Measurements from ENCODE around the gene LZTR1. TPM values are rescaled to one million over a fixed set of nuclear protein-coding genes. Genes with fewer than 3 reads are reported as not detected.
A peak's percentile ranks its signal among the peaks of the same experiment; 100 is the strongest.

Gene LZTR1
- total RNA-seq, 1 donor from 2014 or later = 24.7 TPM

GRCh38 chr22:20948450-20948849 lies 33.6 kb upstream of the LZTR1 start:
- no peak for ATAC-seq (ENCODE audit: poor library complexity)
- intact Hi-C loops (cut with DNase I) = no loop called here
- no peak for DNase-seq

DNA sequence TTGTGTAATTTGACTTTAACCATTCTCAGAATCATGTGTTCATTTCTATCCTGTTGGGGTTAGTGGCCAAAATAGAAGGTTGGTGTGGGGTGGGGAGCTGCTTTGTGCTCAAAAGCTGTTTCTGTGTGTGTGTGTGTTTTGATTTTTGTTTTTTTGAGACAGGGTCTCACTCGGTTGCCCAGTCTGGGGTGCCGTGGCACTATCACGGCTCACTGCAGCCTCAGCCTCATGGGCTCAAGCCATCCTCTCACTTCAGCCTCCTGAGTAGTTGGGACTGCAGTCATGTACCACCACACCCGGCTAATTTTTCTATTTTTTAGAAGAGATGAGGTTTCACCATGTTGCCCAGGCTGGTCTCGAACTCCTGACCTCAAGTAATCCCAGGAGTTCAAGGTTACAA lies 33.1 kb upstream of the LZTR1 start:
- intact Hi-C loops (cut with DNase I) = no loop called here
- DNase-seq (no peak), ATAC-seq (ENCODE audit: poor library complexity) (no peak)

DNA sequence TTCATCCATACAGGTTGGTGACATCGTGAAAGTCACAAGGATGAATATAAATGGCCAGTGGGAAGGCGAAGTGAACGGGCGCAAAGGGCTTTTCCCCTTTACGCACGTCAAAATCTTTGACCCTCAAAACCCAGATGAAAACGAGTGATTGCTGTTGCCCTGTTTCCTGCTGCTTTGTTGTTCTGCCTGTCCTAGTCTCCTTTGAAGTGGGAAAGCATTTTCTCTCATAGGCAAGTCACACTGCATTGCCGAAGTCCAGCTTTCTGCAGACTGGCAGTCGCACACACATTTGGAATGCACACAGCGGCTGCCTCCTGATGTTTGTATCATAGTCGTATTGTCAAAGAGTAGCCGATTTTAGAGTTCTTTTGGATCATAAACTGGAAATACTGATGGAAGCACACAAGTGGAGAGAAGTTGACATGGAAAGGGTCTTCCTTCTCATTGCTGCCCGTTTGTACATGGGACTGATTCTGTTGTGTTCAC lies 32.4 kb upstream of the LZTR1 start:
- DNase-seq = no peak
- no peak for ATAC-seq (ENCODE audit: poor library complexity)
- intact Hi-C loops (cut with DNase I) = no loop called here

GRCh38 chr22:20951151-20951931 lies 30.8 kb upstream of the LZTR1 start:
- intact Hi-C loops (cut with DNase I) = no loop called here
- ATAC-seq (ENCODE audit: poor library complexity) = no peak
- no peak for DNase-seq

DNA sequence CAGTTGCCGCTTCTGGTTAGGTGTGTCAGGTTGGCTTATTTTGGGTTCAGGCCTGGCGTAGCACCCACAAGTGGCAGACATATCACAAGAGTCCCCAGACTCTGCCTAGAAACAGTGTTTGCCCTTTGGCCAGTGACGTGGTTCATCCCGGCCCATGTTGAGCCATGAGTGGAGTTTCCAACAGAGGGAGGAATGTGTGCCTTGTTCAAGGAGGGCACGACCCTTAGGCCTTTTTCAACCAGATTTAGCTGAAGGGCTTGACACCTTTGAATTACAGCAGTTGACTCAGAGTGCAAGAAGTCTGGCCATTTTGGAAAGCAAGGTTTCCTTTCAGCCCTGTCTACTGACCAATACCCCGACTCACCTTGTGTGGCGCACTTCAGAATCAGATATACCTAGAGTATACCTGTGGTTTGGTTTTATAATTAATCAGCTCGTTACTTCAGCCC lies 30.1 kb upstream of the LZTR1 start:
- DNase-seq (no peak), ATAC-seq (ENCODE audit: poor library complexity) (no peak)
- intact Hi-C loops (cut with DNase I) = no loop called here

- no peak for ATAC-seq (ENCODE audit: poor library complexity)
- intact Hi-C loops (cut with DNase I) = no loop called here
- DNase-seq = no peak
Observed at GRCh38 chr22:20952544-20953341, 29.4 kb upstream of the LZTR1 start.

GRCh38 chr22:20953342-20953608 lies 28.8 kb upstream of the LZTR1 start:
- DNase-seq = no peak
- no peak for ATAC-seq (ENCODE audit: poor library complexity)
- intact Hi-C loops (cut with DNase I) = no loop called here

DNA sequence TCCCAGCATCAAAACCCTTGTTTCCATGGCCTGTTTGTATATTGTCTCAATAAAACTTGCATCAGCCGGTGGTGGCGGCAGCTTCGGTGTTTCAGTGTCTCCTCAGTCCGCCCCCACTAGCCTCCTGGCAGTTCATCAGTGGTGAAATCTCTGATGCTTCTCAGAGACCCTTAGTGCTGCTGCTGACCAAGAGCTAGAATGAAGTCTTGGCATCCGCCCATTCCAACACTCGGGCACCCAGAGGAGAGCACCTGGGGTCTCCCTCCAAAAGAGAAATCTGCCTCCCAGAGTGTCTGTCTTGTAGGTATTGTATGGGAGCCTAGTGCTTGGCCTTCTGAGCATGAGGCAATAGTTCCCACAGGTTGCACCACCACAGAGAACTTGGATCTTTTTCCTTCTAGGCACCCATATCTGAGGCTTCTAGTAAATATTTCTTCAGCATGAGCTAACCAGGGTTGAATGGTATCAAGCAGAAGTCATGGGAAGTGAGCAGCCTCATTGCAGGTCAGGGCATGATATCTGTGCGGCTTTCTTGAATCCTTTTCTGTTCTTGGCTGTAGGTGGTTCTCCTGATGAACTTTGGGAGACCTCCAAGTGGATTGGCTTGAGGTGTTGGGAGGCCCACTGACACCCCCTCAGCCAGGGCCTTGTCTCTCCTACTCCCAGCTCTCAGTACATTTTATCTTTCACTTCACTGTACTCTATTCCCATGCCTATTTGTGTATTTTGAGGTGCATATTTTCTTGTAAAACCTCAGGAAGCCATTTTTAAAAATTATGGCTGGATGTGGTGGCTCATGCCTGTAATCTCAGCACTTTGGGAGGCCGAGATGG lies 28.2 kb upstream of the LZTR1 start:
- intact Hi-C loops (cut with DNase I) = no loop called here
- no peak for ATAC-seq (ENCODE audit: poor library complexity)
- no peak for DNase-seq

GRCh38 chr22:20955548-20955947 lies 26.5 kb upstream of the LZTR1 start:
- intact Hi-C loops (cut with DNase I) = no loop called here
- ATAC-seq (ENCODE audit: poor library complexity) = no peak
- DNase-seq = no peak

DNA sequence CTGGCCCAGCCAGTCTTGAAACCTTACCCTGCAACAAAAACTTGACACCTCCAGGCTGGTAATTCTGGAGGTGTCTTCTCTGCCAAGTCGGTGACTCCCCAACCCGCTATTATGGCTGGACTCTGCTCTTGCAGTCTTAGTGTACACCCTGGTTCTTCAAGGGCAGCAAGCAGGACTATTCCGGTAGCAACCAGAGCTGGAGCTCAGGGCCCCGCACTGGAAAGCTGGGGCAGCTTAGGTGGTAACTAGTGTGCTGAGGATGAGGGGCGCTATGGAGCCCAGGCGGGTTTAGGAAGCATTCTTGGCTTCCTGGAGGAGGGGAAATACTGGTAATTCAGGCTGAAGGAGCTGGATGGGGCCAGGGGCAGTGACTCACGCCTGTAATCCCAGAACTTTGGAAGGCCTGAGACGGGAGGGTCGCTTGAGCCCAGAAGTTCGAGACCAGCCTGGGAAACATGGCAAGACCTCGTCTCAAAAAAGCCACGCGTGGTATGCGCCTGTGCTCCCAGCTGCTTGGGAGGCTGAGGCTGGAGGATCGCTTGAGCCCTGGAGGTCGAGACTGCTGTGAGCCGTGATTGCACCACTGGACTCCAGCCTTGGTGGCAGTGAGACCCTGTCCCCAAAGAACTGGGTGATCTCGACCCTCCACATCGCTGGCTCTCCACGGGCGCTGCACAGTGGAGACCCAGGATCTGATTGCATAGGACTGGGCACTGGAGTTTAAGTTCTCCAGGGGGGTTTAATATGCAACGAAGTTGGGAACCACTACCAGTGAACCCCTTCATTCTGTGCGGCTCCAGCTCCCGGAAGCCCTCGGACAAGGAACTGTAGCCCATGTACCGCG lies 25.6 kb upstream of the LZTR1 start:
- ATAC-seq (ENCODE audit: poor library complexity) (no peak), DNase-seq (no peak)
- intact Hi-C loops (cut with DNase I) = no loop called here

GRCh38 chr22:20957102-20957682 lies 24.9 kb upstream of the LZTR1 start:
- intact Hi-C loops (cut with DNase I) = no loop called here
- ATAC-seq (ENCODE audit: poor library complexity) = peak; percentile 51
- peak; percentile 51 for DNase-seq

- intact Hi-C loops (cut with DNase I) = no loop called here
- peak; percentile 69 for DNase-seq
- ATAC-seq (ENCODE audit: poor library complexity) = peak; percentile 76
Observed at GRCh38 chr22:20957683-20958431, 24.2 kb upstream of the LZTR1 start.

DNA sequence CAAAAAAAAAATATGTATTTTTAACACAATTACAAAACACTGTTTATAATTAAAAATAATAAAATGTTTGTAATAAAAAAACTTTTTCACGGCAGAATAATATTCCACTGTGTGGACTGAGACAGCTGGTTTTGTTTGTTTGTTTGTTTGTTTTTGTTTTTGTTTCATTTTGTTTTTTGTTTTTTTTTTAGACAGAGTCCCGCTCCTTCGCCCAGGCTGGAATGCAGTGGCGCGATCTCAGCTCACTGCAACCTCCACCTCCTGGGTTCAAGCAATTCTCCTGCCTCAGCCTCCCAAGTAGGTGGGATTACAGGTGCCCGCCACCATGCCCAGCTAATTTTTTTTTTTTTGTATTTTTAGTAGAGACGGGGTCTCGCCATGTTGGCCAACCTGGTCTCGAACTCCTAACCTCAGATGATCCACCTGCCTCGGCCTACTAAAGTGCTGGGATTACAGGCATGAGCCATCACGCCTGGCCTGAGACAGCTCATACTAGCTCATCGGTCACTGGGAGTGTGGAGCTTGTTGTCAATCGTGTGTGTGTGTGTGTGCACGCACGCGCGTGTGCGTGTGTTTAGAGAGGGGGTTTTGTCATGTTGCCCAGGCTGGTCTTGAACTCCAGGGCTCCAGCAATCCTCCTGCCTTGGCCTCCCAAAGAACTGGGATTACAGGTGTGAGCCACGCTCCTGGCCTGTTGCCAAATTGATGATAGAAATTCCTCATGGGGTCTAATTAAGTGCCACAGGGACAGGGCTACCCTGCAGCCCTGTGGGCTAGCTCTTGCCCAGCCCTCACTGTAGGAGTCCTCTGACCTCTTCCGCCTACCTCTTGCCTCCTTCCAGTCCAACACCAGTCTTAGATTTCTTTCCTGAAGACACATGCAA lies 22.3 kb upstream of the LZTR1 start:
- DNase-seq = peak; percentile 7
- intact Hi-C loops (cut with DNase I) = no loop called here
- ATAC-seq (ENCODE audit: poor library complexity) = no peak

DNA sequence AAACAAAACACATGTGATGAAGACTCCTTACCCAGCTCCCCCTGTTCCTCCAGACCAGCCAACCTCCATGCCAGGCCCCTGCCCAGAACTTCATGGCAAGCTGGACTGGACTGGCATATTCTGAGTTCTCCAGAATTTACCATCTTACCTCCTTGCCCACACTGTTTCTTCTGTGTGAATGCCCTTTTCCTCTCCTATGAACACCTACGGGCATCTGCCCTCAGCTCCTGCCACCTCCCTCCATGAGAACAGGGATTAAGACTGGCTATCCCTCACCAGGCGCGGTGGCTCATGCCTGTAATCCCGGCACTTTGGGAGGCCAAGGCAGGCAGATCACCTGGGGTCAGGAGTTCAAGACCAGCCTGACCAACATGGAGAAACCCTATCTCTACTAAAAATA lies 21.5 kb upstream of the LZTR1 start:
- intact Hi-C loops (cut with DNase I) = no loop called here
- DNase-seq = peak; percentile 17
- no peak for ATAC-seq (ENCODE audit: poor library complexity)

- peak; percentile 6 for DNase-seq
- intact Hi-C loops (cut with DNase I) = no loop called here
- no peak for ATAC-seq (ENCODE audit: poor library complexity)
Observed at GRCh38 chr22:20962491-20962945, 19.6 kb upstream of the LZTR1 start.

DNA sequence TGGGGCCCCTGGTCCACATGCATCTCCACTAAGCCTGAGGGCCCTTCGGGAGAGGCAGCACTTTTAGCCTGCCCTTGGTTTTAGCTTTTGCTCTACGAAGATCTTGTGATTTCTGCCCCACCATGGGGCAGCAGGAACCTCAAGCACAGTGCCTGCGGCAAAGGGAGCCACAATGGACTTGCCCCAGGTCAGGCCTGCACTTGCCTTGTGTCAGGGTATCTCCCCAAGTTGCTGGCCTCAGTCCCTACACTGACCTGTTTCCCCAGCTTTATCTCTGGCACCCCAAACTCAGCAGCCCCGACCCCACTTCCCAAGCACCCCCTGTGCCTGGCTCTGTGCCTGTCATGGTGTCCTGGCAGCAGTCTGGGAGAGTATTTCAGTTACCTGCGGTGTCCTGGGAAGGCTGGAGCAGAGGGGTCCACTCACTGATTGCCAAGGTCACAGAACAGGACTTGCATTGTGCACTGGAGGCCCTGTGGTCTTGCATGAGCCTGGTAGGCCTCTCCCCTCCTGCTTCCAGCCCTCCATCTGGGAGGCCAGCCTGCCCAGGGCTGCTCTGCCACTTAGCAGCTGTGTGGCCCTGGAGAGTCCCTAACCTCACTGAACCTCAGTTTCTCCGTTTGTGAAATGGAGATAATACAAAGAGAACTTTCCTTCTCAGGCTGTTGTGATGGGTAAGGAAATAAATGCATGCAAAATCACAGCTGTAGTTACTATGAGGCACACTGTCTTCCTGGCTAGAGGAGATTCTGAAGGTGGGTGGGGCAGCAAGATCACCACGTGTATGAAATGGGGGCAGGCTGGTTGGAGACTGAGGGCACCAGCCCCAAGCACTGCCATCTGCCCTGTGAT lies 18.7 kb upstream of the LZTR1 start:
- intact Hi-C loops (cut with DNase I) = no loop called here
- ATAC-seq (ENCODE audit: poor library complexity) (no peak), DNase-seq (peak; percentile 22)
